Measurements from ENCODE around the gene PAQR5.

Gene PAQR5

DNA sequence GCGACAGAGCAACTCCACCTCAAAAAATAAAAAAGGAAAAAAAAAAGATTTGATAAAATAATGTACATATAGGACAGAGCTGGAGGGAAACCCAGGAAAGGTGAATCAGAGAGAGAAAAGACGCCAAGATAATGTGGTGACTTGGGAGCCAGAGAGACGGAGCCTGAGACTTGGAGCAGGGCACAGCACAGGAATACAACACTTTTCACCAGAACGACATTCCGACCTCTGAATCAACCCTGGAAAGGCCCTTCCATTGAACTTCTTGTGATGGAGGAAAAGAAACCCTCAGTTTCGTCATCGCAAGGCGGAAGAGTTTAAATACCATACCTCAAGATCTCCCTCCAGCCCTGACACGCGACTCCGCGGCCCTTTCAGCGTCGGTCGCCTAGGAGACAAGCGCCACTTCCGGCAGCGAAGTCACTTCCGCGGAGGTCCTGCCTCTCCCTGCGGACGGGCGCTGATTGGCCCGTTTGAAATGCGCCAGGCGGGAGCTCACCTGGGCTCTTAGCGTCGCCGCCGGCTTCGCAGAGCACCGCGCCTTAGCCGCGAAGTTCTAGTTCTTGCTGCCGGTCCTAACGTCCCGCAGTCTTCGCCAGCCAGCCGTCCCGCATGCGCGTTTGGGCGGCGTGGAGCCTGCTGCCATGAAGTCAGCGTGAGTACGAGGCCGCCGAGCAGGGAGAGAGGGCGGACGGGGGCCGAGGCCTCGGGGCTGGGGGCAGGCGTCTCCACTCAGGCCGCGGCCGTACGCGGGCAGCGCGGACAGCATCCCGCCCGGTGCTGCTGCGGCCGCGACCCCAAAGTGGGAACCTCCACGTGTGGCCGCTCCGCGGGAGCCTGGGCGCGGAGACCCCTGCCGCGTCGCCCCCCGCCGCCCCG is 115.3 kb downstream of the PAQR5 start, which contains the start of gene KIF23:
Gene KIF23 (plus strand): TSS at position 528 of the 879 bp plus-strand sequence. CDS start 117 bp downstream, at position 645.
- peak; percentile 75 for DNase-seq (ENCODE audit: extremely low read depth, low read depth)
- TF ChIP-seq, protein P1, sequence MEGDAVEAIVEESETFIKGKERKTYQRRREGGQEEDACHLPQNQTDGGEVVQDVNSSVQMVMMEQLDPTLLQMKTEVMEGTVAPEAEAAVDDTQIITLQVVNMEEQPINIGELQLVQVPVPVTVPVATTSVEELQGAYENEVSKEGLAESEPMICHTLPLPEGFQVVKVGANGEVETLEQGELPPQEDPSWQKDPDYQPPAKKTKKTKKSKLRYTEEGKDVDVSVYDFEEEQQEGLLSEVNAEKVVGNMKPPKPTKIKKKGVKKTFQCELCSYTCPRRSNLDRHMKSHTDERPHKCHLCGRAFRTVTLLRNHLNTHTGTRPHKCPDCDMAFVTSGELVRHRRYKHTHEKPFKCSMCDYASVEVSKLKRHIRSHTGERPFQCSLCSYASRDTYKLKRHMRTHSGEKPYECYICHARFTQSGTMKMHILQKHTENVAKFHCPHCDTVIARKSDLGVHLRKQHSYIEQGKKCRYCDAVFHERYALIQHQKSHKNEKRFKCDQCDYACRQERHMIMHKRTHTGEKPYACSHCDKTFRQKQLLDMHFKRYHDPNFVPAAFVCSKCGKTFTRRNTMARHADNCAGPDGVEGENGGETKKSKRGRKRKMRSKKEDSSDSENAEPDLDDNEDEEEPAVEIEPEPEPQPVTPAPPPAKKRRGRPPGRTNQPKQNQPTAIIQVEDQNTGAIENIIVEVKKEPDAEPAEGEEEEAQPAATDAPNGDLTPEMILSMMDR (IDR thresholded peaks at IDR 0.05; ENCODE audit: low read depth, low read length, missing control alignments), result no peak
- peak within 1 kb of the TSS; percentile 85 for H3K4me3 ChIP-seq (replicated peaks; ENCODE audit: low read depth, low read length)

DNA sequence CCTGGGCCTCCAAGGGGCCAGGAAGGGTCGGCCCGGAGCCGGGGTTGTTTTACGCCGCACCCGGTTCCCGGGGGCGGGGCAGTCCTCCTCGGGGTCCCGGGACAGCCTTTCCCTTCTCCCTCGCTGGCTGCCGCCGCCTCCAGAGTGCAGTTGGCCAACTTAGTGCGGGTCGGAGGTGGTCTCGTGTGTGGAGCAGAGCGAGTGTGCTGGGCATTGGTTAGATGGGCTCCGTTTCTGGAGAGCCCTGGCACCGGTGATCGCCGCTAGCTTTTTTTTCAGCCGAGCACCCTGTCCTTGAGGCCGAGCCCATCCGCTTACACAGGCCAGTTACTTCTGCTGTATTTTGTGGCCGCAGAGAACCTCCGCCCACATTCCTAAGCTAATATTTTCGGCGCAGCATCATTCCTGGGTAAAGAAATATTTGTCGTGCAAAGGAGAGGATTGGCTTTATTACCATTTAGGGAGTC is 116.0 kb downstream of the PAQR5 start:
- peak overlapping the region; percentile 85 for H3K4me3 ChIP-seq (replicated peaks; ENCODE audit: low read depth, low read length)
- TF ChIP-seq, protein P1 (IDR thresholded peaks at IDR 0.05; ENCODE audit: low read depth, low read length, missing control alignments), result no peak
- peak; percentile 76 for DNase-seq (ENCODE audit: extremely low read depth, low read depth)

DNA sequence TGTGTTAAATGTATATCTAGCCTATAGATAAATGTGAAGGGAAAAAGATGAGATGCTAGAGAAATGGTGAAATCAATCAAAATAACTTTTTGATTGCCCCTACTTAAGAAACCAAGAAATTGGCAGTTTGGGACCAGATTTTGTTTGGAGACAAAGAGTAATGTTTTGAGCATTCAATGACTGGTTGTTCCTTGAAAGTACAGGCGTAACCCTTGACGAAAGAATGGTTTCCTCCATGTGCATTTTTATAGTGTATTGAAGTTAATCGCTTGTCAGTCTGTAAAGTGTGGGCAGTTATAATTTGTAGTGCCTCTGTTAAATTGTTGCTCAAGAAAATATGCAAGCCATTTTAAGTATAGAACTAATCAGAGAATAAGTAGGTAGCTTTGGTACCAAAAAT is 116.7 kb downstream of the PAQR5 start:
- peak overlapping the region; percentile 85 for H3K4me3 ChIP-seq (replicated peaks; ENCODE audit: low read depth, low read length)
- no peak for DNase-seq (ENCODE audit: extremely low read depth, low read depth)
- TF ChIP-seq, protein P1 (IDR thresholded peaks at IDR 0.05; ENCODE audit: low read depth, low read length, missing control alignments), result no peak

DNA sequence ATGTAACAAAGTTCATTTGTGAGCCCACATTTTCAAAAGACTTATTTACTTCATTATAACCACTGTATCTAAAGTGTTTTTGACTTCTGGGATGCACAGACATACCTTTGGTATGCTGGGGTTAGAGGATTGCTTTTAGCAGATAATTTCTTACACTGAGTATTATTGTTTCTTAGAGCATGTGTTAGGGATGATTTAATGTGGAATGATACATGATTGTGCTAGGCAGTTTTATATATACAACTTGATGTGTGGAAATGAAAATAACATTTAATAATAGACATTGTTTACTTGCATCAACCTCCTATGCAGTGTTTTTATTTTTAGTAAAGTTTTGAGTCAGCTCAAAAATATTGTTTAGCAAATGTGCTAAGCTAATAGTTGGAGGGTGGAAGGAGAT is 118.9 kb downstream of the PAQR5 start:
- no peak for DNase-seq (ENCODE audit: extremely low read depth, low read depth)
- H3K4me3 ChIP-seq (replicated peaks; ENCODE audit: low read depth, low read length), result no peak overlapping the region
- TF ChIP-seq, protein P1 (IDR thresholded peaks at IDR 0.05; ENCODE audit: low read depth, low read length, missing control alignments), result no peak

DNA sequence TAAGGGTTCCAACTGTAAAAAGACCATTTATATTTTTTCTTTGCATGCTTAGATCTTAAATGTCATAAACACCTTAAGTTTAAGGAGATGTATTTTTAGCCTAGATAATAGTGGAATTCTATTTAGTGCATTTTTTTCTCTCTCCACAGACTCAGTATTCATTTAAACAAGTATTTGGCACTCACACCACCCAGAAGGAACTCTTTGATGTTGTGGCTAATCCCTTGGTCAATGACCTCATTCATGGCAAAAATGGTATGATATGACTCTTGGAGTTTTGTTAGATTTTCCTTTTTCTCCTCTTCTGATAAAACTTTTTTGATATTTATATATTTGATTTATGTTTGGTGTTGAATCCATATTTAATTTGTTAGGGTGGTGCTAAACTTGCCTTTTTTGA is 122.8 kb downstream of the PAQR5 start:
- H3K4me3 ChIP-seq (replicated peaks; ENCODE audit: low read depth, low read length), result no peak overlapping the region
- no peak for DNase-seq (ENCODE audit: extremely low read depth, low read depth)
- TF ChIP-seq, protein P1 (IDR thresholded peaks at IDR 0.05; ENCODE audit: low read depth, low read length, missing control alignments), result no peak

DNA sequence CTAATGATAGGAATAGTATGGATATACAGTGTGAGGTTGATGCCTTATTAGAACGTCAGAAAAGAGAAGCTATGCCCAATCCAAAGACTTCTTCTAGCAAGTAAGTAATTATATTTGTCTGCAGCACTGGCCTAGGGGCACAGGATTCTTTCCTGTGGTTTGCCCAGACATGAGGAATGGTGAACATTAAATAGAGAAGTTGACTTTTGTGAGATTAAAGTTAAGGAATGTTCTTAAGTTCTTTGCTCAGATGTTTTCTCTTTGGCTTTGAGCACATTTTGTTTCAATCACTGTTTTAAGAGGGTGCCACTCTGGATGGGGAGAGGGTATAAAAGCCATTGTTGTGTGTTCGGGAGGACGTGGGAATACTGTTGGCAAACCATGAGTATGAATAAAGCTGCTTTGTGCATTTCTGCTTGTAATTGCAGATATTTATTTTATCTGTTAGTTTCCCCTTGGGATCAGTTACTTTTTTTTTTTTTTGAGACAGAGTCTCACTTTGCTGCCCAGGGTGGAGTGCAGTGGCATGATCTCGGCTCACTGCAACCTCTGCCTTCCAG is 123.7 kb downstream of the PAQR5 start:
- TF ChIP-seq, protein P1 (IDR thresholded peaks at IDR 0.05; ENCODE audit: low read depth, low read length, missing control alignments), result no peak
- no peak overlapping the region for H3K4me3 ChIP-seq (replicated peaks; ENCODE audit: low read depth, low read length)

More for the DNA sequence above, 123.7 kb downstream of the PAQR5 start:
- DNase-seq (ENCODE audit: extremely low read depth, low read depth), result no peak

Data from HFF-Myc (cell line).